Measurements from ENCODE around the gene MPP2.
"Not testable (repeated sequence)": the region's sequence is repeated elsewhere in the genome, so short reads cannot be mapped to it uniquely, and the experiment has no call there.

MPP2 gene

GRCh38 chr17:43900858-43901754, 6.2 kb downstream of the MPP2 start:
- no peak for TF ChIP-seq CTCF (IDR thresholded peaks at IDR 0.05; ENCODE audit: low read depth, low read length)
- DNase-seq (ENCODE audit: extremely low read depth, low read depth): no peak

DNA sequence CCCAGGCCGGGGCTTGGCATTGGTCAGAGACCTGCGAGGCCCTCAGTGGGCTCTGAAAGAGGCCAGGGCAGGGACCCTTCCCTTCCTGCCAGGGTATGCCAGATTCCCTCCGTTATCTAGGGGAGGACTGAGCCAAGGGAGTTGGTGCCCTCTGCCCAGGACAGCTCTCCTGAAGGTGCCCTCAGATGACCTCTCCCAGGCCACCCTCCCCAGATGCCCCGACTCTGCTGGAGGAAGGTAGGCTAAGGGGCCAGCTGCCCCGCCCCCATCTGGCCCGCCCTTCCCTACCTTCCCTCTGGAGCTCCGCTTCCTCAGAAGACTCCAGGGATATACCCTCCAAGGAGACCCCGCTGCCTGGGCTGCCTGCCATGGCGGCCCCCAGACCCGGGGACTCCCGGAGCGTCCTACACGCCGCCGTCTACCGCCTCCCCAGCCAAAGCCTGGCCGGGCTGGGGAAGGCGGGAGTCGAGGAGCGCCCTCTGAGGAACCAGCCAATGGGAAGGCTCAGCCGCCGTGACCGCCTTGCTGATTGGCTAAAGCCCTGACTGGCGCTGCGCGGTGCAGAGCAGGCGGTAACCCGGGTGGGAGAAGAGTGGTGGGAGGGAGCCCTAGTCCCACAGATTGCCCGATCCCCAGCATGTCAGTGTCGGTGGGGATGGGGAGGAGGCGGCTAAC, 7.0 kb downstream of the MPP2 start:
- no peak for DNase-seq (ENCODE audit: extremely low read depth, low read depth)

DNA sequence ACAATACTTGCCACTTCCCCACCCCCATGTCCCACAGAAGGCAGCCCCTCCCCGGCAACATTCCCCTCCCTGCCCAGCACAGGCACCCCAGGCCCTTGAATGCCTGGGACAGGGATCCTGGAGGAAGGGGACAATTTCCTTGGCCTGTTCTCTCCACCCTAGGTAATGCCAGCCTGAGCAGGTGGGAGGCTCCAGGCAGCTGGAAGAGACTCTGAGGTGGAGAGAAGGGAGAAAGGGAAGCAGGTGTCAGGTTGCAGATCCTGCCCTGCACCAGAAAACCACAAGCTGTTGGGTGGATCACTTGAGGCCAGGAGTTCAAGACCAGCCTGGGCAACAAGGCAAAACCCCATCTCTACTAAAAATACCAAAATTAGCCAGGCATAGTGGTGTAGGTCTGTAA, 8.9 kb downstream of the MPP2 start:
- TF ChIP-seq CTCF (IDR thresholded peaks at IDR 0.05; ENCODE audit: low read depth, low read length): no peak
- no peak for DNase-seq (ENCODE audit: extremely low read depth, low read depth)

More for the DNA sequence above, 7.0 kb downstream of the MPP2 start:
- no peak for TF ChIP-seq CTCF (IDR thresholded peaks at IDR 0.05; ENCODE audit: low read depth, low read length)

- no peak for DNase-seq (ENCODE audit: extremely low read depth, low read depth)
- no peak for TF ChIP-seq CTCF (IDR thresholded peaks at IDR 0.05; ENCODE audit: low read depth, low read length)
These were observed 9.5 kb downstream of the MPP2 start for GRCh38 chr17:43897831-43898230.

- not testable (repeated sequence) for DNase-seq (ENCODE audit: extremely low read depth, low read depth)
These were observed 12.8 kb downstream of the MPP2 start for GRCh38 chr17:43894494-43894893.

DNA sequence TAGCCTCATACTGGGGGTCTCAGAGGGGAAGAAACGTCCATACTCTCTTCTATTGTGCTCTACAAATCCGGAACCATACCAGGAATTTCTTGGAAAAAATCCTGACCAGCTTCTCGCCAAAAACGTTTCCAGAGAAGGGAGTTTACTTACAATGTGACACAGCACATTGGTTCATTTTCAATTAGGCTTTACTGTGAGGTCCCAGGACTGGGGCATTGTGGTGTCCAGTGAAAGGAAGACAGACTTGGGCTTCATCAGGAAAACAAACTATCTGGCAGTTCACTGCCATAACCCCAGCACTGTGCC, 14.7 kb downstream of the MPP2 start:
- no peak for TF ChIP-seq CTCF (IDR thresholded peaks at IDR 0.05; ENCODE audit: low read depth, low read length)
- DNase-seq (ENCODE audit: extremely low read depth, low read depth): no peak

- TF ChIP-seq CTCF (IDR thresholded peaks at IDR 0.05; ENCODE audit: low read depth, low read length): no peak
- DNase-seq (ENCODE audit: extremely low read depth, low read depth): peak; percentile 38
These were observed 15.3 kb downstream of the MPP2 start for GRCh38 chr17:43891851-43892646.

Data from AG09319 (cell line).